RCC 7860 (cell line): Measurements from ENCODE around the gene OGT.
A peak's percentile ranks its signal among the peaks of the same experiment; 100 is the strongest.
"Not testable (repeated sequence)": the region's sequence is repeated elsewhere in the genome, so short reads cannot be mapped to it uniquely, and the experiment has no call there.

ENCODE experiments used
- DNase-seq: peaks from one replicate; pipeline ENCODE4 v3.0.0-alpha.2; 2015; ENCODE audit warnings: low spot score
- FAIRE-seq: peaks from 2 replicates; lab custom pipeline; 2012; peaks lifted over from hg19 to GRCh38; lab: Jason Lieb, UNC

Gene OGT

DNA sequence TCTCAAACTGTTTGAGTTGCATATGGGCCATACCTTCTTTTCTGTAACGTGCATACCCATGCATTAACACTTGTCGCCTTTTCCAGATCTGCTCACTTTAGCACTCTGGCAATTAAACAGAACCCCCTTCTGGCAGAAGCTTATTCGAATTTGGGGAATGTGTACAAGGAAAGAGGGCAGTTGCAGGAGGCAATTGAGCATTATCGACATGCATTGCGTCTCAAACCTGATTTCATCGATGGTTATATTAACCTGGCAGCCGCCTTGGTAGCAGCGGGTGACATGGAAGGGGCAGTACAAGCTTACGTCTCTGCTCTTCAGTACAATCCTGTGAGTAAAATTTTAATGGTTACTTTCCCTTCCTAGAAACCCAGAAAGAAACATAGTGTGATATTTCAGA, 4.8 kb downstream of the OGT start:
- FAIRE-seq (no peak), DNase-seq (no peak)

DNA sequence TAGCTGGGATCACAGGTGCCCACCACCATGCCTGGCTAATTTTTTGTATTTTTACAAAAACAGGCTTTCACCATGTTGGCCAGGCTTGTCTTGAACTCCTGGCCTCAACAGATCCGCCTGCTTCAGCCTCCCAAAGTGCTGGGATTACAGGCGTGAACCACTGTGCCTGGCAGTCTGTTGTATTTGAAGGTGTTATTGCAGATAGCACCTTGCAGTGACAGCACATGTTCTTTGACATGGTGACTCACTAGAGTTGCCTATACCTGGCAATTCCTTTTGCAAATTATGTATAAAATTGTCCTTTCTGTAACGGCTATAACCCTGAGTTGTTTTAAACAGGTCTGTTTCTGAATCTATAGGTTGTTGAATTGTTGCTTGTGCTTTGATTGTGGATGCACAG, 7.9 kb downstream of the OGT start:
- FAIRE-seq = no peak
- no peak for DNase-seq

DNA sequence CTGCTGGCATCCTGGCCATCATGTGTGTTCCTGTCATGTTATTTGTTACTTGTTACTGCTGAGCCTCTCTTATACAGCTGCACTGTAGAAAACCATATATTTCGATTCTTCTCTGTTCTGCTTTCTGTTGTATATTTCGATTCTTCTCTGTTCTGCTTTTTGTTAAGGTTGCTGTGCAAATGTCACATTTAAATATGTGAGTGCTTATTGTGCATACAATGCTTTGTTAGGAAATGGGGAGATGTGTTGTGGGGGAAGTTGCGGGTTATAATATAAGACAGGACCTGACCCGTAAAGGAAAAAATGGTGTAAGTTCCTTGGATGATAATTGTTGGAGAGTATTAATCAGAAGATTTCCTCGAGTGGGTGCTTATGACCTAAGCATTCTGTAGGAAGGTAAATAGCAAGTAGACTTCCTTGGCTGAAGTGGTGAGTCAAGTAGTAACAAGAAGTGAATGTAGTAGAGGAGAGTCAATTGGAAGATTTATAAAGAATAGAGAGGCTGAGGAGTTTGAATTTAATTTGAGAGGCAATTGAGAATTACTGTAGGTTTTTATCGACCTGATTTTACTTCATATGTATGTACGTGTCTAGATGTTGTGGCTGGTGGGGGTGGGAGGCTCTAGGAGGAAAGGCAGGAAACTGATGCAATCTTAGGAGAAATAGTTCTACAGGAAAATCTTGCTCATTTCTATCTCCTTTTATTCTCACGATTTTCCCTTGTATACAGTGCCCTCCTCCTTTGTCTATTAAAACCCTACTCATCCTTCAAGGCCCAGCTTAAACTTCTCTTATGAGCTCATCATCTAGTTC, 8.5 kb downstream of the OGT start:
- FAIRE-seq (peak; percentile 52), DNase-seq (peak; percentile 28)

DNA sequence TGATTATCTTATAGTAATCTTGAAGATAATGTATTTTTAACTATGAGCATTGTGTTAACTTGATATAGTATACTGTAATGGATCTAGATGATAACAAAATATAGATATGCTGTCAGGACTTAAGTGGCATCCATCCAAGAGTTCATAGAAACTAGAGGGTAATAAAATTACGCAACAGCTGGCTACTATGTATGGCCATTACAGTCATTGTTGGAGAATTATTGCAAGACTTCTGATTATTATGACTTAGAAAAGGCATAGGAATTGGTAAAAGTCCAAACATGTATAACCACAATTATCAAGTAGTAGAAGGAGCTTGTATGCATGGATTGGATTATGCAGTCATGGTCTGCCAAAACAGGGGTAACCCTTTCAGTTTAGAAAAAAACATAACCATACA, 9.5 kb downstream of the OGT start:
- FAIRE-seq (peak; percentile 11), DNase-seq (no peak)

DNA sequence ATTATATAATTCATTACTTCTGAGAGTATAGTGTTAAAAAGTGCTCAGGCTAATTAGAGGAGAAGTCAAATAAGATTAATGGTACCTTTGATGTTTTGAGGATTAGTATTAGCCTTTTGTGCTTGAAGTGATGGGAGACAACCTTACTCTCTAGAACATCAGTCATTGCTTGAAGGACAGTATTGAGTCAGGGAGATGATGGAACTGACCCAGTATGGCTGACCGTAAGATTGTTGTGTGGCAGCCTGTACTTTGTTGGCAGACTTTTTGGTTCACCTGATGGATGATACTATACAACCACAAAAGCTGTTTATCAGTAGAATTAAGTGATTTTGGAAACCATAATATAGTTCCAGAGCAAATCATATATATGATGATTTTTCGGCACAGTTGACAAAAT, 9.9 kb downstream of the OGT start:
- no peak for FAIRE-seq
- no peak for DNase-seq

DNA sequence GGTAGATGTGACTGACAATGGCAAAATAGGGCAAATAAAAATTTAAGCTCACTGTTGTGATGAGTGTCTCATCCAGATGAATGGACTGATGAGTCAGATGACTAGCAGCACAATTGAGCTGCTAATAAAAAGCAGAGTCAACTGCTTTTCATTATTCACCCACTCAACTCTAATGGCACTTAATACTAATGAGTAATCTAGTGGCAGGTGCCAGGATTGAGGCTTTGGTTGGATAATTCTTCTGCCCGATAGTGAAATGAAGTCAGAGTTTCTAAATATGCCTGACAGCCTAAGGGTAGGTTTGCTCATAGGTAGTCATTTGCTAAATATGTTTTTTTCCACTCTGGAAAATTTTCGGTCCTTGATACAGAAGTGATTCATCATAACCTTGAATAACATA, 10.4 kb downstream of the OGT start:
- FAIRE-seq (peak; percentile 90), DNase-seq (peak; percentile 66)

GRCh38 chrX:71545364-71545763, 12.5 kb downstream of the OGT start:
- FAIRE-seq = no peak
- DNase-seq = no peak

- DNase-seq = no peak
- FAIRE-seq = no peak
Observed at GRCh38 chrX:71546879-71547278, 14.0 kb downstream of the OGT start.

GRCh38 chrX:71547339-71547738, 14.4 kb downstream of the OGT start:
- no peak for DNase-seq
- FAIRE-seq = no peak

- DNase-seq (no peak), FAIRE-seq (no peak)
Observed at GRCh38 chrX:71549986-71550385, 17.1 kb downstream of the OGT start.

- DNase-seq (no peak), FAIRE-seq (no peak)
Observed at GRCh38 chrX:71550578-71550977, 17.7 kb downstream of the OGT start.

- DNase-seq (peak; percentile 92), FAIRE-seq (peak; percentile 100)
Observed at GRCh38 chrX:71556036-71556435, 23.1 kb downstream of the OGT start.

DNA sequence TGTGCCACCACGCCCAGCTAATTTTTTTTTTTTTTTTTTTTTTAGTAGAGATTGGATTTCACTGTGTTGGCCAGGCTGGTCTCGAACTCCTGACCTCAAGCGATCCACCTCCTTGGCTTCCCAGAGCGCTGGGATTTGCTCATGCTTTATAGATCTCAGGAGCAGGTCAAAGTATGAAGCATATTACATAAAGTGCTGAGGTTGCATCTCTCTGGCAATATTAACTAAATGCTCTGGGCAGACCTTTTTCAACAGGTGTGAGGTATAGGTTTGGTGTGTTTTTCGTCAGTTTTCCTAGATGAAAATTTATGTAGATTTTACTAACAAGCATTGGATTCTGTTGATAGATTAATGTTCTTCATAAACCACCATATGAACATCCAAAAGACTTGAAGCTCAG, 26.0 kb downstream of the OGT start:
- FAIRE-seq (no peak), DNase-seq (no peak)

GRCh38 chrX:71559773-71560172, 26.9 kb downstream of the OGT start:
- DNase-seq, FAIRE-seq: not testable (repeated sequence)

DNA sequence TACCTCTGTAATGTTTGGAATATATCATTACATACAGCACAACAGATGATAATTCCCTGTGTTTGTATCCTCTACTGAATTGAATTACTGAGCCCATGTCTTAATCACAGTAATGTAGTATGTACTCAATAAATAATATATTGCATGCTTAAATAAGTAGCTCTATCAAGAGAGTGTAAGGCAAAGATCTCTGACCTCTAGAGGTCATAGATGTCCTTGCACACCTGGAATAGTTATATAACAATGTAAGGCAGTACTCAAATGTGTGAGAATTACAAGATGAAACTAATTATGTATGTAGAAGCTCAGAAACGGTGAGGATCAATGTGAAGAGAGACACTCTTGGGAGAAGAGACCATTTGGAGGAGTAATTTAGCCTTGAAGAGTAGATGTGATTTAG, 31.0 kb downstream of the OGT start:
- no peak for DNase-seq
- FAIRE-seq = no peak

- DNase-seq = no peak
- FAIRE-seq = no peak
Observed at GRCh38 chrX:71565474-71566041, 32.7 kb downstream of the OGT start.

- not testable (repeated sequence) for FAIRE-seq, DNase-seq
Observed at GRCh38 chrX:71571390-71571789, 38.5 kb downstream of the OGT start.

- DNase-seq (no peak), FAIRE-seq (no peak)
Observed at GRCh38 chrX:71573590-71573989, 40.7 kb downstream of the OGT start.

GRCh38 chrX:71577682-71578081, 44.8 kb downstream of the OGT start:
- DNase-seq = no peak
- no peak for FAIRE-seq

DNA sequence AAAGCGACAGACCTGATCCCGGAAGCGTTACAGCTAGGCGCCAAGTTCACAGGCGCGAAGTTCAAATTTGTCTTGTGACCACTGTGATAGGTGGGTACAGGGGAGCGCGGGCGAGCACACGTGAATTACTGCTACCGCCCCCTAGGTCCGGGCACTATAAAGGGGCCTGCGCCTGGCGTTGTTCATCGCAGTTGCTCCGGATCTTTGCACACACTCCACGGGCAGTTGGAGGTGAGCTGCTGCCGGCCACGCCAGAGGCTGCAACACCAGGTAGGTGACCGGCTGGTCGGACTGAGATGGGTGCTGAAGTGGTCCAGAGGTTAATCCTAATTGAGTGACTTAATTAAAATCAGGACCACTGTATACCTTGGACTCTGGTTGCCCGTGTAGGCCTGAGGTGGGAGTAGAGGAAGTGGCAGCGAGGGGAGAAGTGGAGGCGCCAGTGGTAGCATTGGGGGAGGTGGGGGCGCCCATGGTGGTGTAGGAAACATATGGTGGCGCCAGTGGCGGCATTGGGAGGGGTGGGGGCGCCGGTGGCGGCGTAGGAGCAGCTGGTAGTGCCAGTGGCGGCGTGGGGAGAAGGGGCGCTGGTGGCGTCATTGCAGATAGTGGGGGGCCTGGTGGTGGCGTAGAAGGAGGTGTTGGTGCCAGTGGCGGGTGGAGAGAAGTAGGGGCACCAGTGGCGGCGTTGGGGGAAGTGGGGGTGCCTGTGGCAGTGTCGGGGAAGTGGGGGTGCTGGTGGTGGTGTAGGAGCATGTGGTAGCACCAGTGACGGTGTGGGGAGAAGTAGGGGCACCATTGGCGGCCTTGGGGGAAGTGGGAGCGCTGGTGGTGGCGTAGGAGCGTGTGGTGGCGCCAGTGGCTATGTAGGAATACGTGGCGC, 45.6 kb downstream of the OGT start, which contains the start of gene GCNA:
Gene GCNA, plus strand, starts transcription at position 185 of the 883 bp plus-strand sequence. CDS start 2,385 bp downstream, outside the sequence.
- FAIRE-seq (no peak), DNase-seq (no peak)
